MM.1S (cell line): ENCODE measurements around the gene SUFU.

Experiments used
- CTCF ChIP-seq: fragments of 300-600 bp; sonication (generic); IDR thresholded peaks from 2 replicates; pipeline ENCODE4 v1.5.1; 2016; ENCODE audit warnings: antibody characterized with exemption, low read length, mixed read lengths
- EZH2 ChIP-seq: fragments of 300-600 bp; sonication (generic); optimal IDR thresholded peaks from 2 replicates; pipeline ENCODE3; 2017; ENCODE audit warnings: low read depth, mild to moderate bottlenecking, antibody characterized with exemption, low read length, mixed read lengths
- EZH2phosphoT487 ChIP-seq: fragments of 300-600 bp; sonication (generic); IDR thresholded peaks from 2 replicates; pipeline ENCODE4 v1.6.1; 2018; ENCODE audit warnings: antibody characterized with exemption, low read length

- TF ChIP-seq EZH2 (no peak), CTCF (no peak), EZH2phosphoT487 (no peak)
Observed at GRCh38 chr10:102550636-102551210, 47.0 kb downstream of the SUFU start.
